ENCODE measurements around the gene TPR. TPM values are rescaled to one million over a fixed set of nuclear protein-coding genes. Genes with fewer than 3 reads are reported as not detected.
"Not testable (repeated sequence)": the region's sequence is repeated elsewhere in the genome, so short reads cannot be mapped to it uniquely, and the experiment has no call there.

The TPR gene
- total RNA-seq, 1 donor from 2014 or later: 83.8 TPM

- no peaks in the 10 kb centered on the region for H3K9me3 Mint-ChIP-seq (ENCODE audit: unreplicated experiment)
- H3K4me2 ChIP-seq (ENCODE audit: low read length): peak overlapping the region; percentile 86
- peak overlapping the region; percentile 98 for H3K27ac ChIP-seq (ENCODE audit: low read depth, low read length)
- H3K36me3 ChIP-seq (ENCODE audit: insufficient read depth, low read length): peaks cover 15% of the 10 kb centered on the region
- H3K36me3 Mint-ChIP-seq (ENCODE audit: low read depth, unreplicated experiment): peaks cover 2% of the 10 kb centered on the region
- no peaks in the 10 kb centered on the region for H3K27me3 Mint-ChIP-seq (ENCODE audit: low read depth, unreplicated experiment)
- peaks cover 6% of the 10 kb centered on the region for H3K4me1 ChIP-seq (ENCODE audit: insufficient read depth, low read length)
- peak overlapping the region; percentile 85 for H2AFZ ChIP-seq (ENCODE audit: low read depth, low read length)
- H3K27ac Mint-ChIP-seq (ENCODE audit: unreplicated experiment): peak overlapping the region; percentile 98
- no peak for TF ChIP-seq CTCF (IDR thresholded peaks at IDR 0.05; ENCODE audit: insufficient read depth, low read depth, low read length)
- no peak for TF ChIP-seq EZH2 (IDR thresholded peaks at IDR 0.05; ENCODE audit: insufficient read depth, low read length)
- H4K20me1 ChIP-seq (ENCODE audit: insufficient read depth, low read length): peaks cover 19% of the 10 kb centered on the region
- no peaks in the 10 kb centered on the region for H3K27me3 ChIP-seq (ENCODE audit: insufficient read depth, low read length)
- H3K4me3 Mint-ChIP-seq (ENCODE audit: unreplicated experiment): peak overlapping the region; percentile 98
- H3K9ac ChIP-seq (ENCODE audit: low read length): peak overlapping the region; percentile 99
- DNase-seq (ENCODE audit: low read depth) (no peak), FAIRE-seq (no peak)
- H3K4me3 ChIP-seq (ENCODE audit: insufficient read depth, low read depth, low read length): peak overlapping the region; percentile 92
- no peaks in the 10 kb centered on the region for H3K9me3 ChIP-seq (ENCODE audit: insufficient read depth, low read depth, low read length)
- peaks cover 82% of the 10 kb centered on the region for H3K79me2 ChIP-seq (ENCODE audit: insufficient read depth, low read length)
- peaks cover 2% of the 10 kb centered on the region for H3K4me1 Mint-ChIP-seq (ENCODE audit: low read depth, unreplicated experiment)
These were observed 871 bp upstream of the TPR start for GRCh38 chr1:186375929-186376319.

- H3K9me3 ChIP-seq (ENCODE audit: insufficient read depth, low read depth, low read length): no peaks in the 10 kb centered on the region
- peaks cover 2% of the 10 kb centered on the region for H3K36me3 Mint-ChIP-seq (ENCODE audit: low read depth, unreplicated experiment)
- peak overlapping the region; percentile 99 for H3K9ac ChIP-seq (ENCODE audit: low read length)
- peak overlapping the region; percentile 98 for H3K27ac ChIP-seq (ENCODE audit: low read depth, low read length)
- peaks cover 2% of the 10 kb centered on the region for H3K4me1 Mint-ChIP-seq (ENCODE audit: low read depth, unreplicated experiment)
- peak overlapping the region; percentile 98 for H3K4me3 Mint-ChIP-seq (ENCODE audit: unreplicated experiment)
- no peaks in the 10 kb centered on the region for H3K27me3 ChIP-seq (ENCODE audit: insufficient read depth, low read length)
- H3K27ac Mint-ChIP-seq (ENCODE audit: unreplicated experiment): peak overlapping the region; percentile 67
- FAIRE-seq (no peak), DNase-seq (ENCODE audit: low read depth) (peak; percentile 24)
- H3K79me2 ChIP-seq (ENCODE audit: insufficient read depth, low read length): peaks cover 78% of the 10 kb centered on the region
- H4K20me1 ChIP-seq (ENCODE audit: insufficient read depth, low read length): peaks cover 19% of the 10 kb centered on the region
- TF ChIP-seq EZH2 (IDR thresholded peaks at IDR 0.05; ENCODE audit: insufficient read depth, low read length) (no peak), CTCF (IDR thresholded peaks at IDR 0.05; ENCODE audit: insufficient read depth, low read depth, low read length) (no peak)
- no peaks in the 10 kb centered on the region for H3K27me3 Mint-ChIP-seq (ENCODE audit: low read depth, unreplicated experiment)
- H3K4me2 ChIP-seq (ENCODE audit: low read length): peak overlapping the region; percentile 86
- peak overlapping the region; percentile 72 for H2AFZ ChIP-seq (ENCODE audit: low read depth, low read length)
- peaks cover 6% of the 10 kb centered on the region for H3K4me1 ChIP-seq (ENCODE audit: insufficient read depth, low read length)
- peak overlapping the region; percentile 92 for H3K4me3 ChIP-seq (ENCODE audit: insufficient read depth, low read depth, low read length)
- peaks cover 20% of the 10 kb centered on the region for H3K36me3 ChIP-seq (ENCODE audit: insufficient read depth, low read length)
- H3K9me3 Mint-ChIP-seq (ENCODE audit: unreplicated experiment): no peaks in the 10 kb centered on the region
These were observed 526 bp downstream of the TPR start for GRCh38 chr1:186374303-186375151.

GRCh38 chr1:186347837-186348691, 27.0 kb downstream of the TPR start:
- not testable (repeated sequence) for H2AFZ ChIP-seq (ENCODE audit: low read depth, low read length); H3K27me3 ChIP-seq (ENCODE audit: insufficient read depth, low read length); H3K4me2 ChIP-seq (ENCODE audit: low read length); H3K79me2 ChIP-seq (ENCODE audit: insufficient read depth, low read length); H3K4me3 ChIP-seq (ENCODE audit: insufficient read depth, low read depth, low read length); H3K9ac ChIP-seq (ENCODE audit: low read length); H3K4me3 Mint-ChIP-seq (ENCODE audit: unreplicated experiment); H3K9me3 Mint-ChIP-seq (ENCODE audit: unreplicated experiment); H3K4me1 ChIP-seq (ENCODE audit: insufficient read depth, low read length); H3K27me3 Mint-ChIP-seq (ENCODE audit: low read depth, unreplicated experiment); H3K27ac ChIP-seq (ENCODE audit: low read depth, low read length); FAIRE-seq; H3K9me3 ChIP-seq (ENCODE audit: insufficient read depth, low read depth, low read length); H4K20me1 ChIP-seq (ENCODE audit: insufficient read depth, low read length)
- peaks cover 24% of the 10 kb centered on the region for H3K36me3 Mint-ChIP-seq (ENCODE audit: low read depth, unreplicated experiment)
- H3K36me3 ChIP-seq (ENCODE audit: insufficient read depth, low read length): peaks cover 74% of the 10 kb centered on the region
- peaks cover 14% of the 10 kb centered on the region for H3K4me1 Mint-ChIP-seq (ENCODE audit: low read depth, unreplicated experiment)
- peak; percentile 15 for DNase-seq (ENCODE audit: low read depth)
- H3K27ac Mint-ChIP-seq (ENCODE audit: unreplicated experiment): peak overlapping the region; percentile 80

Measured in astrocyte (in vitro differentiated cells and primary cell).